ENCODE data around the gene HTRA3. TPM values are rescaled to one million over a fixed set of nuclear protein-coding genes. Genes with fewer than 3 reads are reported as not detected.

The HTRA3 gene
- total RNA-seq, 2 donors from 2014 or later: 33.8 to 124 TPM

DNA sequence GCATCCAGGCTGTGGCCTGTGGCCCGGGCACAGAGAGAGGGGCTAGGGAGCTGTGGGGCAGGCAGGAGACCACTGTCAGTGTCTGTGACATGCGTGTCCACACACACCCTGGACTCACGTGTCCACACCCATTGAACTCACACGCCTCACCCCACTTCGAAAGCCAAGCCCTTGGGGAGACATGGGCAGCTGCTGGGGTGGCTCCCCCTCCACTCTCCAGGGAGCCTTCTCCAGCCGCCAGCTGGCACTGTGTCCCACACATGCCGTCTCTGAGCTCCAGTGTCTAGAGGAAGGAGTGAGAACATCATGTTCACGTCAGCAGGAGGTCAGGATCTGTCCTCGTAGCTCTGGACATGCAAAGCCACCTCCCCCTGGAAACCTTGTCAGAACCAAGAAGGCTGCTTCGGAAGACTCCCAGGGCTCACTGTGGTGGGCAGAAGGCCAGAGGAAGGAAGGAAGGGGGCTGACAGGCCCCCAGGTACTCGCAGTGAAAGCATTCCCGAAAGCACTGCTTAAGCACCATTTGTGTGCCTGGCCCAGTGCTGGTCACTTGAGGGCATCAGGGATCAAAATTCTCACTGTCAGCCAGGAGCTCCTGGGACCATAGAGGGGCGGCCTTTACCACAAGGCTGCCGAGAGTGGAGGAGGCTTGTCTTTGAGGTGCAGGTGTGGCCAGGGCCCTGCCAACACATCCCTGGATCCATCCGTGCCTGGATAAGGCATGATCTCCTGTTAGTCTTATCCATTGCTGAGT is 61.4 kb downstream of the HTRA3 start:
- H3K36me3 ChIP-seq: no peaks in the 10 kb centered on the region
- H3K27ac ChIP-seq: peak overlapping the region; percentile 79

DNA sequence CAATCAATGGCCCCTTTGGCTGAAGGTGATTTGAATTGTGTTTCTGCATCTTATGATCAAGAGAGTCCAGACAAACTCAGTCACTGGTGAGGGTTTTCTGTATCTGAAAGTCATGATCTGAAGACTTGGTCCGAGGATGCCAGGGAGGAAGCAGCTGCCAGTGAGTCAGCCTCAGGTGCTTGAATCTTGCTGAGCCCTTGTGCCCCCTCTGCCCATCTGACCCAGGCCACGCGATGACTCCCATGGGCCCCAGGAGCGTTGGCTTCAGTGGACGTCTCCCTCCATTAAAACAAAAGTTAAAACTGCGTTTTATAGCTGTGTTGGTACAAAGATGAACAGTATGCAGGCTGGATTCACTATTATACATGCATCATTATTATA is 62.0 kb downstream of the HTRA3 start:
- Histone ChIP-seq H3K27ac (peak overlapping the region; percentile 79), H3K4me3 (no peak overlapping the region), H3K36me3 (no peaks in the 10 kb centered on the region), H3K4me1 (peaks cover 0 to 25% of the 10 kb centered on the region in 2 donors), H3K9me3 (peaks cover 0 to 9% of the 10 kb centered on the region in 2 donors), H3K27me3 (no peaks in the 10 kb centered on the region)
- TF ChIP-seq, protein P1, sequence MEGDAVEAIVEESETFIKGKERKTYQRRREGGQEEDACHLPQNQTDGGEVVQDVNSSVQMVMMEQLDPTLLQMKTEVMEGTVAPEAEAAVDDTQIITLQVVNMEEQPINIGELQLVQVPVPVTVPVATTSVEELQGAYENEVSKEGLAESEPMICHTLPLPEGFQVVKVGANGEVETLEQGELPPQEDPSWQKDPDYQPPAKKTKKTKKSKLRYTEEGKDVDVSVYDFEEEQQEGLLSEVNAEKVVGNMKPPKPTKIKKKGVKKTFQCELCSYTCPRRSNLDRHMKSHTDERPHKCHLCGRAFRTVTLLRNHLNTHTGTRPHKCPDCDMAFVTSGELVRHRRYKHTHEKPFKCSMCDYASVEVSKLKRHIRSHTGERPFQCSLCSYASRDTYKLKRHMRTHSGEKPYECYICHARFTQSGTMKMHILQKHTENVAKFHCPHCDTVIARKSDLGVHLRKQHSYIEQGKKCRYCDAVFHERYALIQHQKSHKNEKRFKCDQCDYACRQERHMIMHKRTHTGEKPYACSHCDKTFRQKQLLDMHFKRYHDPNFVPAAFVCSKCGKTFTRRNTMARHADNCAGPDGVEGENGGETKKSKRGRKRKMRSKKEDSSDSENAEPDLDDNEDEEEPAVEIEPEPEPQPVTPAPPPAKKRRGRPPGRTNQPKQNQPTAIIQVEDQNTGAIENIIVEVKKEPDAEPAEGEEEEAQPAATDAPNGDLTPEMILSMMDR (IDR thresholded peaks at IDR 0.05): no peak
- DNase-seq (ENCODE audit: low spot score): no peak

More for the DNA sequence above, 61.4 kb downstream of the HTRA3 start:
- TF ChIP-seq, protein P1 (IDR thresholded peaks at IDR 0.05): peak in 1 of 2 donors; percentile 46
- H3K27me3 ChIP-seq: no peaks in the 10 kb centered on the region
- no peak overlapping the region for H3K4me3 ChIP-seq
- DNase-seq (ENCODE audit: low spot score): peak; percentile 83
- H3K9me3 ChIP-seq: peaks cover 0 to 12% of the 10 kb centered on the region in 2 donors
- peaks cover 0 to 25% of the 10 kb centered on the region in 2 donors for H3K4me1 ChIP-seq

DNA sequence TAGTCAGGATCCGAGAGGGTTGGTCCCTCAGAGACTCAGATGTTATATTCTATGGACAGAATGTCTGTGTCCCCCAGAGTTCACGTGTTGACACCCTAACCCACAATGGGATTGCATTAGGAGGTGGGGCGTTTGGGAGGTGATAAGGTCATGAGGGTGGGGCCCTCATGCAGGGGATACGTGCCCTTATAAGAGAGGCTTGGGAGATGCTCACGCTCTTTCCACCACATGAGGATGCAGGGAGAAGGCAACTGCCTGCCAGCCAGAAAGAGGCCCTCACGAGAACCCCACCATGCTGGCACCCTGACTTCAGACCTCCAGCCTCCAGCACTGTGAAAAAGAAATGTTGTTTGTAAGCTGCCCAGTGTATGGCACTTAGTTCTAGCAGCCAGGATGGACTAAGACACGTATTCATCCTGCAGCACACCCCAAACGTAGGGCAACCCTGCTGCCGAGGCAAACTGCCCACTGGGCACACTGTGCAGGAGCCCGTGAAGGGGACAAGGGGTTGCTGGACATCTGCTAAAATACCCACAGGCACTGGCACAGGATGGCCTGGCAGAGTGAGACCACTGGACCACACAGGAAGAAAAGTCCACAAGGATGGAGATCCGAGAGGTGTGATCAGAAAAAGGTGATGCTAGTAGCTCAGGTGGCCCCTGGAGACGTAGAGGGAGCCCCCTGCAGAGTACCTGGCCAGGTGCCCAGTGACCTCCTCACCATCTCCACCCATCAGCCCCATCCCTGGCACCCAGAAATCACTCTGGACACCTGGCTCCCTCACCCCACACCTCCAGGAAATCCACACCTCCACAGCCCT is 62.7 kb downstream of the HTRA3 start:
- Histone ChIP-seq H3K27ac (peak overlapping the region in 1 of 2 donors; percentile 79), H3K9me3 (peaks cover 0 to 7% of the 10 kb centered on the region in 2 donors), H3K36me3 (no peaks in the 10 kb centered on the region), H3K27me3 (no peaks in the 10 kb centered on the region), H3K4me1 (peaks cover 0 to 25% of the 10 kb centered on the region in 2 donors), H3K4me3 (no peak overlapping the region)
- DNase-seq (ENCODE audit: low spot score): no peak
- TF ChIP-seq, protein P1 (IDR thresholded peaks at IDR 0.05): no peak

DNA sequence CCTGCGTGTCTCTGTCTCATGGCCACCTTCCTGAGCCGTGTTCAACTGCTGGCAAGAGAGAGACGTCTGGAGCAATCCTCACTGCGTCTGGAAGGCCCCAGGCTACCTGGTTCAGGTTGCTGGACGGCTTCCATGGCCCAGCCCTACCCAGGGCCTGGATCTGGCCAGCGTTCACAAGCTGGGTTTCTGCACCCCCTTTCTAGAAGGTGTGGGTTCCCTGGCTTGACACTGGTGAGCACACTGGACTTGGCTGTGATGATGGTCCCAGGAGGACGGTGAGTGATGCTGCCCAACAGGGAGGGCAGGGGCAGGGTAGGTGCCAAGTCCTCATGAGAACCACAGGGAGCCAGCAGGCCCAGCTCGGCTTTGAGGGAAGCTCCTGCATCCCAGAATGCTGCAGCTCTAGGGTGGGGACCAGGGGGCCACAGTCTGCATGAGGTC is 63.4 kb downstream of the HTRA3 start:
- Histone ChIP-seq H3K27me3 (no peaks in the 10 kb centered on the region), H3K4me3 (no peak overlapping the region), H3K4me1 (peaks cover 0 to 25% of the 10 kb centered on the region in 2 donors), H3K27ac (no peak overlapping the region), H3K9me3 (peaks cover 0 to 7% of the 10 kb centered on the region in 2 donors), H3K36me3 (no peaks in the 10 kb centered on the region)
- TF ChIP-seq, protein P1 (IDR thresholded peaks at IDR 0.05): no peak
- no peak for DNase-seq (ENCODE audit: low spot score)

DNA sequence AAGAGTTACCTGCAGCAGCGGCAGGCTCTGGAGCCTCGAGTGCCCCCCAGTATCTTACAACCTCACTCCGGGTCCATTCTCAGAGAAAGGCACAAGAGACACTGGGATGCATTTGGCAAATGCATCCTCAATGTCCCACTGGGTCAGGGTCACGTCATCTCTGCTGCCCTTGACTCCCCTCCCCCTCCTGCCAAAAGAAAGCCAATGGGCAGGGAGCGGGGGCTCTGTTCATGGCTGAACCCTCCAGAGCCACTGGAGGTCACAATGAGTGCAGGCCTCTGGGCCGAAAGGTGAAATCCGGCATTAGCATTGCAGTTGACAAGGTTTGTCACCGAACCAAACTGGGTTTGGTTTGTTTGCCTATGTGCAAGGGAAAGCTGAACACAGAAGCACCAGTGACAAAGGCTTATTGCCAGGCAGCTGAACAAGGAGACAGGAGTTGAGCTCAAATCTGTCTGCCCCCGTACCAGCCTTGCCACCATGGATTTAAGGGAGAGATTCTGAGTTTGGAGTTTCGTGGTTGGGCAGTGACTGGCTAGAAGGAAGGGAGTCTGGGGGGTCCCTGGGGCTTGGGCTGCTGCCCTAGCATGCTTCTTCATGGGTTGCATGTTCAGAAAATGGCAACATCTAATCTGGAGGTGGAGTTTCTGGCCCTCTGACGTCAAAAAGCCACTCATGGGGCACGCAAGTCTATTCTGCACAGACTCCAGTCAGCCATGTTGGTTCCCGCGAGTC is 64.3 kb downstream of the HTRA3 start:
- DNase-seq (ENCODE audit: low spot score): no peak
- Histone ChIP-seq H3K4me1 (peaks cover 0 to 25% of the 10 kb centered on the region in 2 donors), H3K9me3 (peaks cover 0 to 7% of the 10 kb centered on the region in 2 donors), H3K36me3 (no peaks in the 10 kb centered on the region), H3K27me3 (no peaks in the 10 kb centered on the region), H3K27ac (no peak overlapping the region), H3K4me3 (no peak overlapping the region)
- TF ChIP-seq, protein P1 (IDR thresholded peaks at IDR 0.05): no peak
